Posterior cingulate gyrus (tissue), 11 donors: ENCODE data around the gene OTP.

Source experiments
- DNase-seq, 10 donors: peaks; one replicate each; pipeline versions ENCODE4 v3.0.0 to v3.0.0-alpha.2; 2020 to 2021; ENCODE audit warnings: mixed read lengths in 3 of 10
- intact Hi-C: fragments of 100-400 bp; cut with DNase I; formaldehyde crosslinking; loops from one replicate; pipeline ENCODE4 v1.15.1; 2023

OTP gene

DNA sequence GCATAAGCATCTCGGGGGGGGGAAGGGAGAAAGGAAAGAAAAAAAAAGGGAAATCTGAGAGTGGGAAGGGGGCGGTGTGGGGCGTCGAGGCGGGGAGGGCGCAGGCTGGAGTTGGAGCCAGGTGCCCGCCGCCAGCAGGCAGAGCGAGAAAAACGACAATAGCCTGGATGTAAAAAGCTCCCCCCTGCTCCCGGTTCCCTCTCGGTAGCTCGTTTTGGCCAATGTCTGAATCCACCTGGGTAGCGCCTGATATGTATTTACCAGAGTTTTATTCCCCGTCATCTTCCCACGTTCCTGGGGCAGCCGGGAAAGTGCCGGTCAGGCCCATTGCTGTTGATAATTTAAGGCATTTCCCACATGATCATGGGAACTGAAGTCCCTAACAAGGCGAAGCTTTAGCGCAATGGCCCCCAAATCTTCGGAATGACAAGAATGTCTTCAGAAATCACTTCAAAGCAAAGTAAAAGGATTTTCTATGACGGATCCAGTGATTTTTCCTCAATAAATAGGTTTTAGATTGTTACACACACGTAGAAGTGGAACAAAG, 3.0 kb upstream of the OTP start:
- intact Hi-C loops, result loop anchor here (5.0 to 10.0 kb wide), 2 partner anchors 201 to 523 kb away; no protein-coding TSS in a partner anchor
- no peak for DNase-seq

DNA sequence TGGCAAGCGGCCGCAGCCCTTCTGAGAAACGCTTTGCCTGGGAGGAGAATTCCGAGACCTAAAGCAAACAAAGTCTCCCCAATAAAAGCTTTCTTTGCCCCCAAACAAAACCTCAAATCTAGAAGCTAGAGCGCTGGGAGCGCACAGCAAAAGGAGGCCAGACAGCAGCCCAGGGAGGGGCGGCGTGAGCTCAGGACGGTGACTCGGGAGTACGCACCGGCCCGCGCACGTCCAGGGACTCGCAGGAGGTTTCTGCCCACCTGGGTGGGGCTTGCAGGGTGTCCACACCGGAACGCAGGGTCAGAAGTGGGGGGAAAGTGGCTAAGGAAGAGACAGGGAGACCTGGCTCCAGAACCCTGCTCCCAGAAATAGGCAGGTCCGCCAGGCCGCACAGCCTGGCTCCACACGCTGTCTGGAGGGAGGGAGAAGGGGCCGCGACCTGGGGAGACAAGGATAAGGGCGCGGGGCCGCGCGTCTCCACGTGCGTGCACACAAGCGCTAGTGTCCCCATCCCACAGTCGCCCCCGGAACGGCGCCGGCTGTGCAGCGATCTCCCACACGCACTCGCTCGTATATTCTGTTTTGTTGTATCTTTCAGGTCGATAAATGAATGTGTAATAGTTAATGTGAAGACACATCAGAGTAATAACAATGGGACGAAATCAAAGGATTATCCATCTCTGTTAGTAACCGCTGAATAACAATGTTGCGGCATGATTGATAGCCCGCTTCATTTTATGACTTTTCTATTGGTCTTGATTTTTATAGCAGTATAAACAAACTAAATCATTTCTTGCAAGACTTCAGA, 2.3 kb upstream of the OTP start:
- DNase-seq, result peak in 1 of 10 donors; percentile 54
- intact Hi-C loops, result loop anchor here (5.0 to 10.0 kb wide), 2 partner anchors 202 to 524 kb away; no protein-coding TSS in a partner anchor

DNA sequence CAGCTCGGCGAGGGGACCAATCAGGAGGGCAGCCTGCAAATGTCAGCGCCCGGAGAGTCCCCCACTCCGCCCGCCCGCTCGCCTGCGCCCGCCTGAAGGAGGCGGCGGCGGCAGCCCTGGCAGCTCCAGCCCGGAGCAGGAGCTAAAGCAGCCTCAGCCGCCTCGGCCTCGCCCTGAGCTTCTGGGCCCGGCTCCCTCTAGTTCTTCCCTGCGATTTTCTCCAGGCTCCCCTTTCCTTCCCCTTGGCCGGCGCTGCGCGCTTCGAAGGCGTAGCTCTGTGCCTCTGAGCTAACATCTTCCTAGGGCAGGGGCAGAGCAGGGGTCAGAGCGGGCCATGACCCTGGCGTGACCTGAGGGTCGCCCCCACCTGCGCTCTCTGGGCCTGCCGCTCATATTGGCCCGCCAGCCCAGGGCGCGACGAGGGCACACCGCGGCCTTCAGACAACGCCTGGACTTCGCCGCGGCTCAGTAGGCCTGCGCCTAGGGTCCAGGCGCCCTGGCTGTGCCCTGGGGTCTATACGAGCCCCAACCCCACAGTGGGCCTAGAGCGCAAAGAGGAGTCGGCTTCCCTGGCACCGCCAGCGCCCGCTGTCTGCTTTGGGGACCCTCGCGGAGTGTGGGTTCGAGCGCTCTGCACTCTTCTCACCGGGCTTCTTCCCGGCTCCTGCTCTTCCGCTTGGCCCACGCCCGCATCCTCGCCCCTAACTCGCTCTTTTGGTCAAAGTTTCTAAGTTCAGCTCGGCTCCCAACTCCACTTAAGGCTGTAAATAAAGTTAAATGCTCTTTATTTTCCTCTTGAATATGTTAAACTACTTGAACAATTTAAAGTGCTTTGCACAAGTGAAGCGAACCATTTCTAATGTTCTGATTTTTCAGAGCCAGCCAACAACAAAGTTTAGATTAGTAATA, 504 bp upstream of the OTP start:
- intact Hi-C loops, result no loop called here
- DNase-seq, result peak in 1 of 10 donors; percentile 46

DNA sequence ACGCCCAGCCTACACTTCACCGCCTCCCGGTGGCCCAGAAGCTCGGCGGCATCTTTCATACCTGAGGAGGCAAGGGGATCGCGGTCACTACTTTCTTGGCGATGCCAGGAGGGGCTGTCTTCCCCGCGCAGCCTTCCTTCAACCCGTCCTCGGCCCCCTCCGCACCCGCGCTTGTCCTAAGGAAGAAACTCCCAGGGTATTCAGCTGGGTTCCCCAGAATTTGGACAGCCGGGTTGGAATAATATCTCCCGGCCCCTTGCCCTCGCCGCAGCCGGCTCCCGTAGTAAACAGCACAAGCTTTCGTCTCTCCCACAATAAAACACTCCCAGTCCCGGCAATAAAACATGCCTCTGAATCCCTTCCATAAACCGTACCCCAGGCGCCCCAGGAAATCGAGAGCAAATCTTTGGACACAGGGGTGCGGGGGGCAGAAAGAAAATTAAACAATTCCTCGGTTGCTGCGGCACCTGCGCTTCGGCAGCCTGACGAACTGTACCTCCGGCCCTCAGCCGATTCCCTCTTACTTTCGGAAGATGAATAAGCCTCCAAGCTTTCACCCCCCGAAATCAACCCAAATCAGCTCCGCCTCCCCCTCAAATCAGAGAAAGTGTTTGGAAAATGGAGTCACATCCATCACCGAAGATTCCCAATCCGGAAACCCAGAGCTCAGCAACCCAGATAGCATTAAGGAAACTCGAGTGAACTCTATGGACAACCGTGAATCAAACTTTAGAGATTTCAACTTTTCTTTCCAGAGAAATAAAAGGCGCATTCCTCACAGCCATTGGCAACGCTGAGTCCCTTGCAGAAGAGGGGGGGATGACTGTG, 1.1 kb downstream of the OTP start:
- no peak for DNase-seq
- intact Hi-C loops, result no loop called here

DNA sequence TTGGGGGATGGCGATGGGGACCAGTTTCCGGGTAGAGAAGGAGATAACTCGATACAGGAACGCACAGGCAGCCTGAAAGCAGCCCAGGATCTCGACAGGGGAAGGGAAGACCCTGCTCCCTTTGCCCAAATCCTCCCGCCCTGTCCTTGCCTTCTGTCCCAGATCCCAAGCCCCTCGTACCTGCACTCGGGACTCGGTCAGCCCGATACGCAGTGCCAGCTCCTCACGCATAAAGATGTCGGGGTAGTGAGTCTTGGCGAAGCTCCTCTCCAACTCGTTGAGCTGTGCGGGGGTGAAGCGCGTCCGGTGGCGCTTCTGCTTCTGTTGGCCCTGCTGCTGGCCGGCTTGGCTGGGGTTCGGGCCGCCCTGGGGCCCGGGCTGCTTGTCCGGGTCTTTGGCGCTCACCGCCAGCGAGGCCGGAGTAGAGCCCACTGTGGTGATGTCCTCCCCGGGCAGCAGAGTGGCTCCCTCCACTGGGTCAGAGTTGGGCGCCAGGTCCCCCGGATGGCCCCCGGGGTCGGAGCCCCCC, 1.8 kb downstream of the OTP start:
- intact Hi-C loops, result no loop called here

DNA sequence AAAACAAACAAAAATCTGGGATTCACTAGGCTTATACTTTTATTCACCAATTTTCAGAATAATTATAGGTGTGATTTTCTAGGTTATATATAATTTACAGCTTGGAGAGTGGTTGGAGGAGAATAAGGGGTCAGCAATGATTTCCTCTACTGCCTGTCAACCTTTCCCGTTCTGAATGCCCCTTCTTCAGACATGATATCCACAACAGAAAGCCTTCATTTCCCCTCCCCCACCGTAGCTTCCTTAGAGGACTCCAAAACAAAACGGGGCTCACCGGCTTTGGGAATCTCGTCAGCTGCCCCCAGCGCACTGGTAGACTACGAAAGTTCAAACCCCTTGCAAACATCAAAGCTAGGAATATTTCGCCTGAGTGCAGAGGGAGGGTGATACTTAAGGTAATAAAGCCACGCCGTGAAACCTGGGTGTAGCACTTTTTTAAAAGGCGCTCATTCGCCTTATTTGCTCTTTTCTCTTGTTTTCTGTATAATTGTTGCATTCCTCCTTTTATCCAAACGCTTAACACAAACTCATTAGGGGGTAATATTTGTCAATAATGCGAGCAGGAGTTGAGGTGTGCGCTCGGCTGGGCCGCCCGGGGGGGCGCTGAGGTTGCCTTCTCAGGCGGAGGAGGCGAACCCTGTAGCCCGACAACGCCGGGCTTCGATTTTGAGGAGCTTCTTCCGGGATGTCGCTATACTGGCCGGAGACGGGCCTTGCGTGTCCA, 2.4 kb downstream of the OTP start:
- intact Hi-C loops, result no loop called here
- no peak for DNase-seq

More for the DNA sequence above, 1.8 kb downstream of the OTP start:
- peak in 1 of 10 donors; percentile 50 for DNase-seq

DNA sequence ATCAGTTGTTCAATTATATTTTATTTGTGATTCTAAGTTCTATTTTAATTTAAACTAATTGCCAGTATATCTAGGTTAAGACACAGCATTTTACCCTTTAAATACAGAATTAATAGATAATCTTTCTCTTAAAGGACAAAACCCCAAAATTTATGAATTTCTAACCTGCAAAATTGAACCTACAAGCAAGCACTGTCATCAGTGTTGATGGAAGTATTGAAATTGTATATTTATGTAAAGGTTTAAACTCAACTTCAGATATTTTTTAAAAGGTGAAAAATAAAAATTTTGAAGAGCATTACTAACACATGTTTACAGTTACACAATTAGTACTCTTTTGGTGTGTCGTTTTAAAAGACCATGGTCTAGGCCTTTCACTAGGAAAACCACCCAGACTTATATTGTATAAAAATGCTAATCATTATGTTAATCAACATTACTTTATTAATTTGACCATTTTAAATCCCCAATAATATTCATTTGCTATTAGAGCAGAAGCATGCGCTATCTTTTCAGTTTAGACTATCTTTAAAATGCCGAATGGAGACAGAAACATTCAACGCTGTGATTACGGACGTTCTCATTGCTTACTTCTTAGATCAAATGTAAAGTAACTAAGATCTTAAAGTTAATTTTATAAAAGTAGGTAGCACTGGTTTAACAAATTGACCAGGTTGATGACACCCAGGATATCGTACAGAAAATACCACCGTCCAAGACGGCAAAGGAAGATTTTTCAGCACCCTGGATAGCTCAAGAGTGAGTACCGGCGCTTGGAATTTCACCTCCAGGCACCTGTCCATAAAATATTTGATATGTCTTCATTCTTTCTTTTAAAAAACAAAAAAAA, 3.2 kb downstream of the OTP start:
- DNase-seq, result no peak
- intact Hi-C loops, result no loop called here

DNA sequence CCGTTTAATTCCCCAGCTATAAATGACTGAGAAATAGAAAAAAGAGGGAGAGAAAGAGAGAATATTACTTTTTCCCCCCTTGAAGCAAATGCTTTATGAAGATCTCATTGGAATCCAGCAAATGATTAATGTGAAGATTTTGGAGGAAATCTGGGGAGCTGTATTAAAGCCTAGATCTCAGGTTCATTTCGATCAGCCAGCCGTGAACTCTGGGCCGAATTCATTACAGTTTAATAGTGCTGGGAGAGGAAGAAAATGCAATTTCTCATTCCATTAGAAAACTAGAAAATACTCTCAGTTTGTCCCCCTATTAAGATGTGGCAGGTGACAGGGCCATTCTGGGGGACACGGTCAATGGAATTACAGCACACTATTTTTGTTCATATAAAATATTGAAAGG, 4.8 kb downstream of the OTP start:
- DNase-seq, result no peak
- intact Hi-C loops, result no loop called here

DNA sequence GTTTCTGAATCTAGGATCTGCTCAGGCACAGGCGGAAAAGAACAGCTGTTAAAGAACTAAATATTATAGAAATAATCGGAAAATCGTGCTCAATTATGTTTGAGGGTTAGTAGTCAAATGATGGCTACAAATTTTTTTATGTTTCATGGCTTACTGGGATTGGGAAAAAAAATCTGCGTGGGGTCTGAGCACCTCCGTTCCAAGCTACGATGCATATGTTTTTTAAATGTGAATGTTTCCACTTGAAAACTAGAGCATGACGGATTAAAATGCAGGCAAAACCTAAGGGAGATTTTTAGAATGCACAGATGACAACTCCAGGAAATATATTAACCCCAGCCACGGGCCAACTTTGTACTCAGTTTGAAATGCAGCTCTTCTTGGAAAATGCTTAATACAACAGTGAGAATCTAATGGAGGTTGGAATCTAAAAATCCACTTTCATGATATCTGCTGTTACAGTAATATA, 5.3 kb downstream of the OTP start:
- DNase-seq, result no peak
- intact Hi-C loops, result no loop called here

DNA sequence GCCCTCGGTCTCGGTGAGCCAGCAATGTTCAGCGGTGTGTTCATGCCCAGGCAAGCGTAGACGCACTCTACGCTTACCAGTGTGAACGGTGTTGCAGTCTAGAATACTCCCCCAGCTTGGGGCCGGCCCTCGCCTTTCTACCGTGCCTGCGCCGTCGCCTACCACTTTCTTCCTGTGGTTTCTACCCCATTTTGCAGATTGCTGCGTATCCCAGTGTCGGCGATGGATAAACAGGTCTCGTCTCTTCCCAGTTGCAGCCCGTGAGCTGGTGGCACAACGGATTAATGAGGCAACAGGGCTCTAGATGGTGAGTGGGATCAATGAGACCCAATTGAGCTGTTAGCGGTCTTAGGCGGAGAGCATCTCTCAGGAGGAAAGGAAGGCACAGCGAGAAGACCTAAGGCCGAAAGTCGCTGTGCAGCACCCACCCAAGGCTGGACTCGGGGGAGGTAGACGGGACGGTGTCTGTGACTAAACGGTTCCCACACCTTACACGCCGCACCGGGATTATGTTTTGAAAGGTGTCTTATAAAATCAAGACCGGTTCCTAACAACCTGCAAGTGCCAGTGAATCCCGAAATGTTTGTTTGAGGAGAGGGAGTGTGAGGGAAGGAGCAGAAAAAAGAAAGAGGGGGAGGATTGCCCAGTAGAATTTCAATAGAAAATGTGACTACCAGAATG, 5.8 kb downstream of the OTP start:
- no peak for DNase-seq

DNA sequence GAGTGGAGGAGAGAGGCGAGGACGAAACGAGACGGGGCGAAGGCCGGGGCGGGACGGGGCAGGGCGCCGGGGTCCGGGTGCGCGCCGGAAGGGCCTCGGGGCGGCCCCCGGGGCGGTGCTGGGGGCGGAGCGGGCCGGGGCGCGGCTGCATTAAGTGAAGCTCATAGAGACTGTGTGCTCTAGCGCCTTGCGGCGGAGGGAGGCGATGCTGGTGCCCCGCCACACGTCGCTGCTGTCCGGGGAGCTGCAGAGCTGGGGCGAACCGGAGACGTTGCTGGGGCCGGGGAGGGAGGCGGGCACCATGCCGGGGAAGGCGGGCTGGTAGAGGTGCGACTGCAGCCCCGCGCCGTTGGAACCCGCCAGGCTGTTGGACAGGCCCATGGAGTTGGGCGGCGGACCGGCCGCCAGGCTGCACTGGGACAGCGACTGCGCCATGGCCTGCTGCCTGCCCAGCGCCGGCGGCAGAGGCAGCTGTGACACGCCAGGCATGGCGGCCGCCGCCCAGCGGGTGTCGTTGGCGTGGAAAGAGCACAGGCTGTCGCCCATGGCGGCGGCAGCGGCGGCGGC, 8.3 kb downstream of the OTP start:
- intact Hi-C loops, result no loop called here
- peak in 2 of 10 donors; percentile 31 to 87 for DNase-seq

More for the DNA sequence above, 5.8 kb downstream of the OTP start:
- intact Hi-C loops, result no loop called here

DNA sequence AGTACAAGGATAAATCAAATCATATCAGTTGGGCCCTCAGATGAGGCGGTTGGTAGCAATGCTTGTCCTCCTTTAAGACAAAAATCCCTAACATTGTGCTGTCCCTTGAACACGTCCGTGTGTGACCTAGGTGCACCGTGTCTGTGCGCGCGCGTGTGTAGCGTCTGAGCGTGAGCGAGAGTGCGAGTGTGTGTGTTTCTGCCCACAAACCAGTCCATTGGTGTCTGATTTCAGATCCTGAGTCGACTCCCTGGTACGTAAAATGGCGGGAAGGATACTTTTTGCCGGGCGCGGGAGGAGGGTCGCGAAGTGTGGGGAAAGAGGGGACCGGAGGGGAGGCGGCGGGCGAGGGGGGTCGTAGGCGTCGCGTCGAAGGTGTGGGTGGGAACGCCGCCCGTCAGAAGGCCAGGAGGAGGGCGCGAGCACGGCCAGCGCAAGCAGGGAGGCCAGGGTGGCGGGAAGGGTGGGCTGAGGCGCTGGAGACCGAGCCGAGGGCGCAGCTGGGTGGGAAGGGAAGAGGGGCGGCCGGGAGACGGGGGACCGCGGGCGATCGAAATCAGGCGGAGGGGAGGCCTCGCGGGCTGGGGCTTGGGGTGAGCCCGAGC, 8.9 kb downstream of the OTP start:
- intact Hi-C loops, result no loop called here

DNA sequence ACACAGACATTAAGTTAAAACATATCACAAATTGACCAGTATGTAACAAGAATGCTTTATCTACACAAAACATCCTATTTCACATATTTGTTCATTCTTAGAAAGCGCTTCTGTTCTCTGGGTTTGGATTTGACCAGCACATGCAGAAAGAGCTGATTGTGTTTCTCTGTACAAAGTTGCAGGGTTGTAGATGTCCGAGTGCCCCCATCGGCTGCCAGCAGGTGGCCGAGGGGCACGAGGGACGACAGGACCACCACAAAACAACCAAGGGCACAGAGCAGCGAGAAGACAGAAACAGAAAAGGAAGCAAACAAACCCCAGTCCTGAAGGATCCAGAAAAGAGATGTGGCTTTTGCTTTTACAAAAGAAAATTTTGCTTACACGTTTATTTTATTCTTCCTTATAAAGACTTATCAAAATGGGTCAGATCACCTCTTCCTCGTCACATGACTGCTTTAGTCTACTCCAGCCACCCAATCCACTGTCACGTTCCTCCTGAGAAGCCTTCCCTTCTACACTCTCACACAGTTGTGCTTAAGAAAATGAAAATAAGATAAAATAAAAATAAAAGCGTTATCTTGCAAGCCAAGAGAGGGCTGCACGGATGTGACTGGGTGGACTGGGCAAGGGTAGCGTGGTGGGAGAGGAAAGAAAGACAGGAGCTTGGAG, 9.5 kb downstream of the OTP start:
- DNase-seq, result no peak
- intact Hi-C loops, result no loop called here

More for the DNA sequence above, 8.9 kb downstream of the OTP start:
- DNase-seq, result peak in 1 of 10 donors; percentile 75

DNA sequence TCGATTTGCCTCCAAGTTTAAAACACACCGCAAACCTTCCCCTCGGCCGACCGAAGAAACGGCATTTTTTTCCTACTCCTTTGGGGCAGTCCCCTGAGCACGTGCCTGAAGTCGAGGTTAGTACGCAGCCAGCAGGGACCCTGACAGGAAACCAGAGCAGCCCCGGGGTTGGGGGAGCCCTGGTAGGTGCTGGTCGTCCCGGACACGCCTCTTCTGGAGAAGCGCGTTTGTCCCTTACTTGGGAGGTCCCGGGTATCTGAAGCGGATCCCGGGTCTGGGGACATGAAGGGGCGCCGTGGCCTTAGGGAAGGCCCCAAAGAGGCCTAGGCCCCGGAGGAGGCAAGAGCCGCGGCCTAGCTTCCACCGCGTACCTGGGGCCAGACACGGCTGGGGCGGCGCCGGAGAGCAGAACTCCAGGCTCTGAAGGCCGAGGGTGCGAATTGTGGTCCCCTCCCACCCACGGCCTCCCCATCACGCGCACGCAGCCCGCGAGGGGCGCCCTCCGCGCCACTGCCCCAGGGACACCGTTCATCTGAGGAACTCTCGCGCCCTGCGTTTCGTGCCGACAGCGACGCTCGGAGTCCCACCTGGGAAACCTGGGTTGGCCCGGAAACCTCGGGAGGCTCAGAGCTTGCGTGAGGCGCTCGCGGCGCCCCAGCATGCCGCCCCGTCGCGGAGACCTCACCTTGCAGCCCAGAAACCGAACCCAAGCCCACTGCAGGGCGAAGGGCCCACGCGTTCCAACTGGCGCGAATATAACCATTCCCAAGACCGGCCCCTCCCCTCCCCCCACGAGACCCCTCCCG, 10.4 kb downstream of the OTP start:
- peak in 2 of 10 donors; percentile 69 to 78 for DNase-seq
- intact Hi-C loops, result no loop called here

DNA sequence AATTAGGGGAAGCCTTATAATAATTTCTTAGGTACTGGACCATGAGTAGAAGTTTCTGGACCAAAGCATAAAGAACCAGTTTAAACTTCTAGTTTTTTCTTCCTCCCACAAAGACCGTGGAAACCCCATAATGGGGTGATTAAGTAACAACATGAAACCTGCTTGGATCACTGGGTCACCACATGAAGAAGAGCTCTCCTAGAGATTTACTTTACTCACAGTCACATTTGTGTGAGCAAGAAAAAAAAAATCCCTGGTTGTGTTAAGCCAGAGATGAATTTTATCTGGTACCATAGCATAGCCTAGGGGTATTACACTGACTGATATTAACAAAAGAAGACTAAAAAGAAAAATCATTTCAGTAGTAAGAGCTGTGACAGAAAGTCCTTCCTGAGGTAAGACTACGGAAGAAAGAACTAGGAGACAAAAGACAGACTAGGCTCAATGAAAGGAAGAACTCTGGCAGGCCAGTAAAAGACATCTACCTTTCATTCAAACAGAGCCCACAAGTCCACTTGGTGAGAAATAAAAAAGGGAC, 15.2 kb downstream of the OTP start:
- intact Hi-C loops, result no loop called here
- DNase-seq, result no peak
